HG02938 (cell line): ENCODE measurements around the gene LAMB1.

Experiments
- ATAC-seq: cut with Tn5 transposase; IDR thresholded peaks from one replicate; pipeline ENCODE4 v1.9.1; 2021; ENCODE audit warnings: mild to moderate bottlenecking, moderate library complexity; ENCODE audit not compliant: unreplicated experiment

LAMB1 gene

DNA sequence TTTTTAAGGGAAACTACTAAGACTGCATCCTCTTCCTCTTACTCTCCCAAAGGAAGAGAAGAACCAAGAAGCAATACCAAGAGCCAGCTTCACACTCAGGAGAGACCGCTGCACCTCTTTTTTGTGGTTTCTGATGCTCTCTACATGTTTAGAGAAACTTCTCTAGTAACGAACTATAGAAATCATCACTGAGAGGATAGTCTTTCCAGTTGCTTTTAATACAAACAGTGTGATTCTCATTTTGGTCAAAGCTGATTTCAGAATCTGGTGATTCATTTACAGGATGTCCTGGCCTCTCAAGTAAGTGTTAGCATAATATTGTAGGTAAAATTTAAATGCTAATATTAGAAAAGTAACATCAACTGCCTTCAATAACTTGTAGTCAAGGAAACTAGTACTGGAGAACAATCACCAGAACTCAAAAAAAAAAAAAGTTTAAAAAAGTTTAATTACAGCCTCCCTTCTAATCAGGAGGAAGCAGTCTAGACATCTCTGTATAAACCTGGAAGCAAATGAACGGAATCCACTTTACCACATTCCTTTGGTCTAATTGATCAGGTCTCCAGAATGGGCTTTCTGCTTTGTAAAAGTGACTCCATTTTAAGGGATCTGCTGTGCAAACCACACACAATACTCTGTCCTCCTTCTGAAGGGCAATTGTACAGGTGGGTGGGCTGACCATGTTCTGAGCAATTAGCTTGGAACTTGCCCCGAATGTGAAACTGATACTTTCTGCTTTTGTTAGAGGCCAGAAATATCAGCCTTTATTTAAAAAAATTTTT is 3.0 kb downstream of the LAMB1 start:
- ATAC-seq = no peak

GRCh38 chr7:107998660-107999480 is 4.1 kb downstream of the LAMB1 start:
- ATAC-seq = no peak

DNA sequence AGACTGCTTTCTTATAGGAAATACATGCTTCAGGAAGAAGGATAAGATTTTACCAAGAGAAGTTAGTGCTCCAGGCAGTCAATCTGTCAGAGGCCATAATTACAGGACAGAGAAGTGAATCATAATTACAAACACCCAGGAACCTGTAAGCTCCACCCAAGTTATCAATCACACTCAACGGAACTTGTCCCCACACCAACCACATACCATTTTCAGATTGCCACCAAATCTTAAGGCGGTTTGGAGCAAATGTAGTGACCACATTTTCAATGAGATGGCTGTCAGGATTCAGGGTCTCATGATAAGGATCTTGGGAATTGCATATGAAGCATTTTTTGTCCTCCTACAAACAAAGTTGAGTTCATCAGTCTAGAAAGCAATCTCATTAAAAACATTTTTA is 4.8 kb downstream of the LAMB1 start:
- no peak for ATAC-seq

GRCh38 chr7:107996072-107996882 is 6.7 kb downstream of the LAMB1 start:
- no peak for ATAC-seq

- no peak for ATAC-seq
These were observed 7.5 kb downstream of the LAMB1 start for GRCh38 chr7:107995184-107996071.

DNA sequence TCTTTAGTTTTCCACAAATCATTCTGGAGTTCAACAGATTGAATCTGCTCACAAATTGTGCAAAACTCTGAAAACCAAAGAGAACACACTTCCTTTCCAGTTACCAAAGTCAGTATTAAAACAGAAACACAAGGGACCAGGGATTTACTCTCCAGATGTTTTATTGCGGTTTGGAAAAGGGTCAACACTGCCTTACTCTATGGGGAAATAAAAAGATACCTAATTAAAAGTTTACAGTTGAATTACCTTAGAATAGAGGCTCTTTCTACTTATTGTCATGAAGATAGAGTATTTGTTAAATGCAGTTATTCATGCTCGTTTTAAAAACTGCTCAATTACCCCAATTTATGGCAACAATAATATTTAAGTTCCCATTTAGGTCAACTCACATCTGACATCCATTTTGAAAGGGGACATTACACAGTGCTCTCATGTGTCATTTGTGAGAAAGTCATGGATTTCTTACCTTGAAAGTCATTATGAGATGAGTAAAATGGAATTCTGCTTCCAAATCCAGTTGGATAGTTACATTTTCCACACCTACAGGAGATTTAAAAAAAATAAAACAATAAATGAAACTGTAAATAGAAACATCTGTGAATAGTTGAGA is 8.4 kb downstream of the LAMB1 start:
- no peak for ATAC-seq

GRCh38 chr7:107993891-107994291 is 9.1 kb downstream of the LAMB1 start:
- ATAC-seq = no peak

DNA sequence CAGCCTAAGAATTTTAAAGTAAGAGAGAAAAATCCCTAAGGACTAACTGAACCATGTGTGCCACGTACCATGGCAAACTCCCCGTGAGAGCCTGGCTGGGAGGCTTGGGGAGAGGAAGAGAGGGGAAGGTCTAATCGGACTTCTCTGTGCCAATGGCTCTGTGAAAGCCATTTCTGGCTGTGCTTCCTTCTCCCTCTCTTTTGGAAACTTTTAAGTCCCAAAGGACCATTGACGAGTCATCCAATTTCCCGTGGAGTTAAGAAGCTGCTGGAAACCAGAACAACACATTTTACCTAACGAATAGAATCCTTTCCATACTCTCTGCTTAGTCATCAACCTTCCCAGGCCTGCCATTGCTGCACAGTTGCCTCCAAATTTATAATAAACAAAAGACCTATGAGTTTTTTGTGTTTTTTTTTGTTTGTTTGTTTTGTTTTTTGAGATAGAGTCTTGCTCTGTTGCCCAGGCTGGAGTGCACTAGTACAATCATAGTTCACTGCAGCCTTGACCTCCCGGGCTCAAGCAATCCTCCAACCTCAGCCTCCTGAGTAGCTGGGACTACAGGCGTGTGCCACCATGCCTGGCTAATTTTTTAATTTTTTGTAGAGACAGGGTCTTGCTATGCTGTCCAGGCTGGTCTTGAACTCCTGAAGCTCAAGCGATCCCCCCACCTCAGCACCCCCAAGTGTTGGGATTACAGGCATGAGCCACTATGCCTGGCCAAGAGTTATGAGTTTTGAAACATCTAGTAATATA is 13.2 kb downstream of the LAMB1 start:
- no peak for ATAC-seq

DNA sequence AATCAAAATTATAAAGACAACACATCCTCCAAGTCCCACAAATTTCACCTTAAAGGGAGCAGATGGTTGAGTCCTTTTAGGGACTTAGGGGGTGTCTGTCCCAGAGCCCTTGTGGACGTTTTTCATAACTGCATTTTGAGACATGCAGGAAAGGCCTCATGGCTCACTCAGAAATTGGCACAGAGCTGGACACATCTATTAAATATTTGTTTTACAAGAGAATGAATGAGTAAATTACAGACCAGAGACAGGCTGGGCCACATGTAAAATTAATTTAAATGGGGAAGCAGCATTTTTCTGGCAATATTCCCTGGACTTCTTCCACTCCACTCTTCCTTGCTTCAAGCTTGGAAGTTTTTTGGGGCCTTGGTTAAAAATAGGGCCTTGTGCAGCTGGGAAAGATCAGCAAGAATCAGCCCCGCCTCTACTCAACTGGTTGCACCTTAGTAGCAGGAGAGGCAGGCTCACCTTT is 20.0 kb downstream of the LAMB1 start:
- no peak for ATAC-seq

GRCh38 chr7:107982042-107982840 is 20.7 kb downstream of the LAMB1 start:
- ATAC-seq = no peak

DNA sequence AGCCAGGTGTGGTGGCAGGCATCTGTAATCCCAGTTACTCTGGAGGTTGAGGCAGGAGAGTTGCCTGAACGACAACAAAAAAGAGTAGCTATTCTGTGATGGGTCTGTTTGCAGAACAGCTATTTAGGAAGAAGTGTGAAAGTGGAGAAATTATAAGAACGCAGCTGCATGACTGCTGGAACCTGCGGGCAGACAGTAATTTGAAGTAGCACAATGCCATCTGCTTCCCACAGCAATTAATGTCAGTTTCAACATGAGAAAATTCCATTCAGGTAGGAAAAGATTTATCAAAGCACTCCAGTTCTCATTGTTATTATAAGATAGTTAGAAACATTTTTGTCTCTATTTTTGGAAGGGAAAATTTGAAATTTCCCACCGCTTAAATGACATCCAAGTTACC is 21.5 kb downstream of the LAMB1 start:
- no peak for ATAC-seq

DNA sequence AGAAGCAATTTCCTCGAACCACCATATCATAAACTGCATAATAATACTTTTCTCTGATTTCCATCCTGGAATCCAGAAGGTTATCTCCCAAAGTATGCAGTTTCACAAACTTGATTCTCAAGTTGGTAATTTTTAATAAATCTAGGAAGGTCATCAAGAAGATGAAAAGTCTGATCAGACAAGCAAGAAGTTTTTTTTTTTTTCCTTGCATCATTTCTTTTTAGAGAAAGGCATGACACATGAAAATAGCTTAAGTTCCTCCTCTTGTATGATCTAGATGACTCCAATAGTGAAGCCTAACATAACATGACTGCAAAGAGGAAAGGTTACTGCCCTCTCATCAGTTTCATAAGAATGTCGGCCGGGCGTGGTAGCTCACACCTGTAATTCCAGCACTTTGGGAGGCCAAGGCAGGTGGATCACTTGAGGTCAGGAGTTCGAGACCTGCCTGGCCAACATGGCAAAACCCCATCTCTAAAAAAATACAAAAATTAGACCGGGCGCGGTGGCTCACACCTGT is 22.2 kb downstream of the LAMB1 start:
- no peak for ATAC-seq

GRCh38 chr7:107980171-107980570 is 22.8 kb downstream of the LAMB1 start:
- ATAC-seq = no peak

GRCh38 chr7:107978815-107979408 is 24.0 kb downstream of the LAMB1 start:
- no peak for ATAC-seq

DNA sequence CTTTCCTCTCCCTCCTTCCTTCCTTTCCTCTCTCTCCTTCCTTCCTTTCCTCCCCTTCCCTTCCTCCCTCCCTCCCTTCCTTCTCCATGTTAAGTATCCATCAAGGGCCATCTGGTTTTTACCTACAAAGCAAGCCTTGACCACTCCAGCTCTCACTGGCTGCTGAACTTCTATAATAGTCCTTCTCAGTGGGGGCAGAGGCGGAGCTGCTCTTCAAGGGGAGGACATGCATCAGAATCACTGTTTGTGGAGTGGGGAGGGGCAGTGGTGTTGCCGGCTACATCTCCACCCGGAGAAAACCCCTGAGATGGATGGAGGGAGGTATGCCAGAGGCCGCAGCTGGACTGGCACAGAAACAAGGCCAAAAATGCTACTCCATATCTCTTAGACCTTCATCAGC is 25.9 kb downstream of the LAMB1 start:
- ATAC-seq = no peak

DNA sequence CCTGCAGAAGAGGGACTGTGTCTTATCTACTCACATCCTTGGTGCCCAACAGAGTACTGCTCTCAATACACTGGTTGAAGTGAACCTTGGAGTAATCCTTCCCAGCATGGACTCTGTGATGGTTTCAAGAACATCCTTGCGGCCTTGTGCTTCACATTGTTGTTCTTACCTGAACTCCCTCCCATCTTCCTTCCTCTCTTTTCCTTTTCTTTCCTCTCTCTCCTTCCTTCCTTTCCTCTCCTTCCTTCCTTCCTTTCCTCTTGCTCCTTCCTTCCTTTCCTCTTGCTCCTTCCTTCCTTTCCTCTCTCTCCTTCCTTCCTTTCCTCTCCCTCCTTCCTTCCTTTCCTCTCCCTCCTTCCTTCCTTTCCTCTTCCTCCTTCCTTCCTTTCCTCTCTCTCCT is 26.3 kb downstream of the LAMB1 start:
- ATAC-seq = no peak

DNA sequence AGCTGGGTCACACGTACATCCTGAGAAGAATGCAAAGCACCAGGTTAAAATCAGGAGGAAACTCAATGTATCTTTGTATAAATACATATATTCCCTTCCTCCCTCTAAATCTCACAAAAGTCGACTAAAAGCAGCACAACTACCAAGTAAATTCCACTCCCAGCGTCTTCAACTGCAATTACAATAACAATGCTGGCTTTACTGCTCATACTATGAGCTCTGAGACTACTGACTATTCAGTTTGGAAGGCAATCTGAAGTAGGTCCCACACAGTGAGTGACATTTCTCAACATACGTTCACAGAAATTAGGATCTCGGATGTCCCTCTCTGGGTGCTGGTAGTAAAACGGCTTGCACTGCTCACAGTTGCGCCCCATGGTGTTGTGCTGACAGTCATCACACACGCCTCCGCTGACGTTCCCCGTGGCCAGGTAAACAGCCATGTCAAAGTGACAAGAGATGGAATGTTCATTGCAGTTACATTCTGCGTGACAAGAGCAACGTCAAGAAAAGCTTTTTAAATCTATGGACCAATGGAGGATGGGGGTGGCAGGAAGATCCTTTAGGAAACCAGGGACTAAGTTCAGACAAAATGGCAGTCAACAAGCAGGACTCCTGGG is 27.5 kb downstream of the LAMB1 start:
- ATAC-seq = no peak
